Measurements from ENCODE around the gene TP53I13.

DNA sequence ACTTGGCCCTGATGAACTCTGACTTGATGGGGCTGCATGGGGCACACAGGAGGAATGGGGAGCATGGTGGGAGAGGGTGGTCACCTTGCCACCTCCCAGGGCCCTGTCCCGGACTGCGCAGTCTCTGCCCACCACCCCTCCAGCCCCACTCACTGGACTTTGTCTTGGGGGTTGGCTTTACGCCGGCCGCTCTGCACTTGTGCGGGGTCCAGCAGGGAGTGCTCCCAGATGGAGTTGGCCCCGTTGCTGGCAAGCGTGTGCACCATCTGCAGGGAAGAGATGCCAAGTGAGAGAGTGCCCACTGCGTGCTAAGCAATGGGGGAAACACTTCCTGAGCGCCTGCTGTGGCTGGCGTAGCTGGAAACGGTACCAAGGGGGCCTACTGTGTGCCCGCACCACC lies 14.3 kb downstream of the TP53I13 start:
- TF ChIP-seq, protein P1, sequence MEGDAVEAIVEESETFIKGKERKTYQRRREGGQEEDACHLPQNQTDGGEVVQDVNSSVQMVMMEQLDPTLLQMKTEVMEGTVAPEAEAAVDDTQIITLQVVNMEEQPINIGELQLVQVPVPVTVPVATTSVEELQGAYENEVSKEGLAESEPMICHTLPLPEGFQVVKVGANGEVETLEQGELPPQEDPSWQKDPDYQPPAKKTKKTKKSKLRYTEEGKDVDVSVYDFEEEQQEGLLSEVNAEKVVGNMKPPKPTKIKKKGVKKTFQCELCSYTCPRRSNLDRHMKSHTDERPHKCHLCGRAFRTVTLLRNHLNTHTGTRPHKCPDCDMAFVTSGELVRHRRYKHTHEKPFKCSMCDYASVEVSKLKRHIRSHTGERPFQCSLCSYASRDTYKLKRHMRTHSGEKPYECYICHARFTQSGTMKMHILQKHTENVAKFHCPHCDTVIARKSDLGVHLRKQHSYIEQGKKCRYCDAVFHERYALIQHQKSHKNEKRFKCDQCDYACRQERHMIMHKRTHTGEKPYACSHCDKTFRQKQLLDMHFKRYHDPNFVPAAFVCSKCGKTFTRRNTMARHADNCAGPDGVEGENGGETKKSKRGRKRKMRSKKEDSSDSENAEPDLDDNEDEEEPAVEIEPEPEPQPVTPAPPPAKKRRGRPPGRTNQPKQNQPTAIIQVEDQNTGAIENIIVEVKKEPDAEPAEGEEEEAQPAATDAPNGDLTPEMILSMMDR (conservative IDR thresholded peaks at IDR 0.05), result no peak
- TF ChIP-seq ZFX (IDR thresholded peaks at IDR 0.05), result no peak

Measured in C4-2B (cell line).